ENCODE measurements around the gene JOSD1.
A peak's percentile ranks its signal among the peaks of the same experiment; 100 is the strongest.

Gene JOSD1

DNA sequence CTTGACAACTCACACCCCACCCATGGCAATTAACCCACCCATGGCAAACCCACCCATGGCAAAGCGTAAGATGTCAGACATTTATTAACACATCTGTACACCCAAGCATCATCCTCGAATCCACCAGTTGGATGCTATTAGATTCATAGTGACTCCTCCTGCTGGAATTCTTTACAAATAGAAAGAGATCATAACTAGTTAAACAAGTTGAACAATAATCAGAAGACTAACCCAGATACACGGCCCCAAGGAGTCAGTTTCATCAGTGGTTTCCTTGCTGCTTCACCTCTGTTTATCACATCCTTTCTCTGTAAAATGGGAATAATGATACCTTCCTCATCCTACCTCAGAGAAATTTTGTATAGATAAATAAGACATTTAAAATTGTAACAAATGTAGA is 10.1 kb upstream of the JOSD1 start:
- DNase-seq, result no peak

DNA sequence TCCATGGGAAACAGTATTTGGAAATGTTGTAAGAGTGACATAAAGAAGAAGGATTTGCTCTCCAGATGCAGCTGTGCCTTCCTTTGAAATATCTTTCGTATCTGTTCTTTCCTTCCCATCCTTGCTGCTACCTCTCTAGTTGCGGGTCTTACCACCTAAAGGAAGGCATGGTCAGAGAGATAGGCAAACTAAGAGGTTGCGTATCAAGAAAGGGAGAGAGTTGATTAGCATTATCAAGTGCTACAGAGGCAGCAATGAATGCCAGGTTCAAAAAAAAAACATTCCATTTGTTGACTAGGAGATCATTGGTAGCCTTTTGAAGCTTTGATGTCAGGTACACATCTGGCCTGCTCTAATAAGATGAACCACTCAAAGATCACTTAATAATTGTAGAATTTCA is 9.6 kb upstream of the JOSD1 start:
- no peak for DNase-seq

GRCh38 chr22:38709306-38709705 is 8.6 kb upstream of the JOSD1 start:
- no peak for DNase-seq

DNA sequence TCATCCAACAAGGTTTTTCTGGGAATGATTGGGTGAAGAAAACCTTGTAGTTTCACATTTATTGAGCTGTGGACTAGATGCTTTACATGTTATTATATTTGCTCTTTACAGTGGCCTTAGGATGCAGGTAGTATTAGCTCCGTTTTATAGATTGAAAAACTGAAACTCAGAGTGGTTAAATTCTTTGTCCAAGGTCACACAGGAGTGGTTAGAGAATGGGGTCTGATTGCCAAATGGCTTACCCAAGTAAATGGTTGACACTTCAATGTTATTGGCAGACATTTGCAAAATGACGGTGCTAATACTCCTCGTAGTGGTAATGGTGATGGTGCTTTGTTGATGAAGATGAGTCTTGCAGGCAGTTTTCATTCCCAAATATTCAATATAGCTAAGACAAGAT is 7.2 kb upstream of the JOSD1 start:
- no peak for DNase-seq

GRCh38 chr22:38707346-38707745 is 6.6 kb upstream of the JOSD1 start:
- no peak for DNase-seq

DNA sequence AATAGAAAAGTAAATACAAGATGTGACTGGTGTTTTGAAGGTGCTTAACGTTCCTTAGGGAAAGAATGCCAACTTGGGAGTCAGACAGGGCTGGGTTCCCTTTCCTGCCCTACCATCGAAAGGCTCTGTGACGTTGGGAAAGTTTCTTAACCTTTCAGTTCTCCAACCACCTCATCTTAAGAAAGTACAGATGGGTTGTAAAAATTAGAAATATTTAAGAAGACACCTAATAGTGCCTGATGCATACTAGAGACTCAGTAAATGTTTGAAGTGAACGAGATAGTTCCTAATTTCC is 6.1 kb upstream of the JOSD1 start:
- DNase-seq, result no peak

DNA sequence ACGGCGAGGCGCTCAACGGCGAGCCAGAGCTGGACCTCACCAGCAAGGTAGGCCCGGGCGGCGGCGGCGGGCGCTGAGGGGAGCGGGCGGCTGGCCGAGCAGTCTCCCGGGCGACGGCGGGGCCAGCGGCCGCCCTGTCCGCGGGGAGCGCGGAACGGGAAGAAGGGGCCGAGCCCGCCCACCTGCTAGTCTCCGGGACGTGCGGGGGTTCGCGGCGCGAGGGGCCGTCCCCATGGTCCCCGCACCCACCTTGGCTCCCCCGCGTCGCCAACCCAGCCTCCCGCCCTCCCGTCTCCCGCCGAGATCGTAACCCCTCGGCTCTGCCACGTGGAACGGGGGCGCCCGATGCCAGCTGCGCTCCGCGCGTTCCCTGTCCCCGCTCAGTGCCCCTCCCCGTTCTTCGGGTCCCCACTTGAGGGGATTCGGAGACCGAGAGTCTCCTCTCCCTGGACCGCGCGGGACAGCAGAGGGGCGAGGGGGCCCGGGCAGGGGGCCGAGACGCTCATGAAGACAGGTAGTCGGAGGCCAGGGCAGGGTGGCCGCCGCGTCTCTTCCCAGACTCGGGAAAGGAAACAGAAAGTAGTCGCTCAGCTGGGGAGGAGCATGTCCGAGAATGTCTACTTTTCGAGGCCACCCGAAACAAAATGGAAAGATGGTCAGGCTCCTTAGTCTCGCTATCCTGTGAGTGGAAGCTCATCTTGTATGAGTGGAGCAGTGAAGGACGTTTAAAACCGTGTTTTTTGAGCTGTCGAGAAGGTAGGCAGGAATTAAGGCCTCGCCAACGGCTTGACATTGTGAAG is 5.6 kb upstream of the JOSD1 start:
- no peak for DNase-seq

DNA sequence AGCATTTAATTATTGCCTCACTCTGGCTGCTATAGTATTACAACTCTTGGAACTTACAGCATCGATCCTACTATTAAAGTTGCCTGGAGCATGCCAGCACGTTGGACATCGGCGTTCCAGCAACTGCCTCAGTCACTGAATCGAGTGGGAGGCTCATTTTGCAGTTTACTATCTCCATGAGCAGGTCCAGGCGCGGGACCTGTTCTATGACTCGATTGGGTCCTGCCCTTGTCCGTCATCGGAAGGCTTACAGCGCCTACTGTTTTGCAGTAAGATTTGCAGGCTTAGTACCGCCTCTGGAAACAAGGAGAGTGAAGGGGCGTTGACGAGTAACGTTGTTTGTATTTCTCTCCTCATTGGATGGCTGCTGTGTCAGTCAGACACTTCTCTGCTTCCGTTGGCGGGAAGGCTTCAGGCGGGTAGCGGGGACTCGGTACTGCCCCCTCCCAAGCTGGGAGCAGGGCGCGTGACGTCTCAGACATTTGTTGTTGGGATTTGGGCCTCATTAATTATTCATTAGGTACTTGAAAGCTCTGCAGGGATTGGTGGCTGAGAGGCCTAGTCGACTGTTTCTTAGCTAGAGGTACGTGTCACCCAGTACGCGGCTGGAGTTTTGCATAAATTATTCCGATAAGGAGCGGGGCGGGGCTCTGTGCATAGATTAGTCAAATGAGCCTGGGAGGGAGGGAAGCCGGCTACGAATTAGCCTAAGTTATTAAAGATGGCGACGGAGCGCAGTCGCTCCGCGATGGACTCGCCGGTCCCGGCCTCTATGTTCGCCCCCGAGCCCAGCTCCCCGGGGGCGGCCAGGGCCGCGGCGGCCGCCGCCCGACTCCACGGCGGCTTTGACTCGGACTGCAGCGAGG is 4.7 kb upstream of the JOSD1 start, which contains the start of gene GTPBP1:
TSS of gene GTPBP1 (plus strand) at position 710 of the 866 bp plus-strand sequence. CDS start at position 722, 12 bp downstream.
- DNase-seq, result peak; percentile 100

- DNase-seq, result peak; percentile 11
Measured at GRCh38 chr22:38704654-38705234, 4.0 kb upstream of the JOSD1 start.

DNA sequence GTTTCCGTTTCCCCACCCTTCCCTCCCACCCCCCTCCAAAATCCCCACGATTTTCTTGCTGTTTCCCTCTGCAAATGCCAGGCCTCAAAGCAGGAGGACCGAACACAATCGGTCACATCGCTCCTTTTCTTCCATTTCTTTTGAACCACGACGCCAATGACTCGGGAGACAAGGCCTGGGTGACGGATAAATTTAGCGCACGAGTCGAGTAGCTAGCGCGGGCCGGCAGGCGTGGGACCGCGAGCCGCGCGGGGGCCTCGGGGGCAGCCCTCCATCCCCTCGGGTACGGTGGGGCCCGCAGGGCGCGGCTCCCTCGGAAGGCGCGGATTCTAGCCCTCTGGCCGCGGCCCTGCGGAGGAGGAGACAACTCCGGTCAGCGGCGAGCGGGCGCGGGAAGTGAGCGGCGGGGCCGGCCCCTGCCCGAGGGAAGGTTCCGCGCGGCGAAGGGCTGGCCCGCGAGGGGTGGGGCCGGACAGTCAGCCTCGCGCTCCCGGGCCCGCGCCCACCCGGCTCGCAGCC is 414 bp downstream of the JOSD1 start:
- no peak for DNase-seq

DNA sequence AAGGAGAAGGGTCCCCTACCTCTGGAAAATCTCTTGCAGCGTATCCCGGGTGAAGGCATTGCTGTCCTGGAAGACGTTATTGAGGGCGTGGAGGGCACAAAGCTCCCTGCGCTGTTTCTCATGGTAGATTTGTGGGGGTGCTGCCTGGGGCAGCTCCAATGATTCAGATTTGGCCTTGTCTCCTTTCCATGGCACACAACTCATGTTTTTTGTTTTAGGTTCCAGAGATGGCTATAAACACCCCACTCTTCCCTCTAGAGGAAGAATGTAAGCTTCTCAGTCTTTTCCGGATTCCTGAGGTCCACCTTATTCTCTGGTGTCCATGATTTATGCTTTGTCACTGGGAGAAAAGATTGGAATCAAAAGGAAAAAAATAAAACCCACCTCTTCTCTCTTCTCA is 959 bp downstream of the JOSD1 start:
- no peak for DNase-seq

GRCh38 chr22:38699143-38699542 is 1.6 kb downstream of the JOSD1 start:
- no peak for DNase-seq

DNA sequence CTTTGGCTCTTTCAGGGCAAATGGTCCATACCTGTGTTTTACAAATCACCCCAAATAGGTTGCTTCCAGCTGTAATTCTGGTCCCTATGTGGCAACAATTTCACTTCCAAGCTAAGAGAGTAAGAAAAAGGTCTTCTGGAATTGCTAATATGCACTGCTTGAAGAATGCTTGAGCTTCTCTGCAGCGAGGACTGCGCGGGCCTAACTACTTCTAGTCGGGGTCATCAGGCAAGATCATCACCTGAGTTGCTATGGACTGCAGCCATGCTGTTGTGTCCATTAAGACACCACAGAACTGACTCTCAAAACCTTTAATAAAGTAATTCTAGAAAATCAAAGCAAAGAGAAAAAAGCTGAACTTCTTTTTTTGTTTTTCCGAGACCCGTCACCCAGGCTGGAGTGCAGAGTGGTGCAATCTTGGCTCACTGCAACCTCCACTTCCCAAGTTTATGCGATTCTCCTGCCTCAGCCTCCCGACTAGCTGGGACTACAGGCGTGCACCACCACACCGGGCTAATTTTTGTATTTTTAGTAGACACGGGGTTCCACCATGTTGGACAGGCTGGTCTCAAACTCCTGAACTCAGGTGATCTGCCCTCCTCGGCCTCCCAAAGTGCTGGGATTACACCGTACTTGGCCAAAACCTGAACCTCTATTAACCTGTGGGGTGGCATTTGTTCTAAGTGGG is 2.2 kb downstream of the JOSD1 start:
- DNase-seq, result no peak

GRCh38 chr22:38697425-38698089 is 3.2 kb downstream of the JOSD1 start:
- no peak for DNase-seq

DNA sequence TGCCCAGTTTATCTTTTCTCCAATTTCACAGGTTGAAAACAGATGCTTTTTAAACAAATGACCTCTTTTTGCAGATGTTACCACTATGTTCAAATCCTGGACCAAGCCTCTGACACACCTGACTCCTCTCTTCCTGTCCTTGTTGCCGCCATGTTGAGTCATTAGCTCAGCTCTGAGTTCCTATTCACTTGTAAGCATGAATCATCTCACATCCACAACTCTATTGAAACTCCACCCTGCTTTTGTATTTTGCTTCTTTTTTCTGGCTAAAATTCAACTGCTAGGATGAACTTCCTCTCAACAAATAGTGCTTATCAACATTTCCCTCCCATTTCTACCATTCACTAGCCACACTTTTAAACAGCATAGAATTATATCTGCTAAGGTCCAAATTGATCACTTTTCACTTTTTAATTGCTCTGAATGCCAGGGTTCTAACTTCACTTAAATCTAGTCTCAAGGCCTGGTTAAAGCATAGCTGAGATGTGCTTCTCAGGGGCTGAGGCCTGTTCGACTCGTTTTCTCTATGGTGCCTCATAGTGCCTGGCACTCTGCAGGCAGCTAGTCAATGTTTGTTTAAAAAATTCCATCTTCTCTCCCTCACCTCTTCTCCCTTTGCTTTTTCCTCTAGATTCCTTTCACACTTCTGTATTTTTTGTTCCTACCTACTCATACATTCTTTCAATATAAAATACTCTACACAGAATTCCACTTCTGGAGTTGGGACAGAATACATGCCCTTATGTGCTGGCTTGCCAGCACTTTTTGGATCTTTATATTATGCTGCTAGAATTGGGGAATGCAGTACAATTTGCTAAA is 3.9 kb downstream of the JOSD1 start:
- DNase-seq, result no peak

- DNase-seq, result no peak
Measured at GRCh38 chr22:38694940-38695339, 5.8 kb downstream of the JOSD1 start.

DNA sequence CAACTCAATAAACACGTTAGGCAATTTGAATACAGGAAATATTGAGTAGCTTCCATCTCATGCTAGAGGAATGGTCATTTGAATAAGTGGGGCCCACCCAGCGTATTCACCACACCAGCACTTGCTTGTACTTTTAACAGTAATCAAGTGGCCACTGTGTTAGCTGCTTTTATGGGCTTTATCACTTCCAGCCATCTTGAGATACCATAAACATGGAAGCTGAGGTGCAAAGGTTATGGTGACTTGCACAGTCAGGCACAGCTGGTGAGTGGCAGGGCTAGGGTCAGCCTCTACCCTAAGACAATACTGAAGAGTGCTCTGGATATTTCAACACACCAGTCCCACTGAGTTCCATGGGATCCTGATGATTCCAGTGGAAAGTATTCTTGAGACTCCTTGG is 6.7 kb downstream of the JOSD1 start:
- DNase-seq, result no peak

DNA sequence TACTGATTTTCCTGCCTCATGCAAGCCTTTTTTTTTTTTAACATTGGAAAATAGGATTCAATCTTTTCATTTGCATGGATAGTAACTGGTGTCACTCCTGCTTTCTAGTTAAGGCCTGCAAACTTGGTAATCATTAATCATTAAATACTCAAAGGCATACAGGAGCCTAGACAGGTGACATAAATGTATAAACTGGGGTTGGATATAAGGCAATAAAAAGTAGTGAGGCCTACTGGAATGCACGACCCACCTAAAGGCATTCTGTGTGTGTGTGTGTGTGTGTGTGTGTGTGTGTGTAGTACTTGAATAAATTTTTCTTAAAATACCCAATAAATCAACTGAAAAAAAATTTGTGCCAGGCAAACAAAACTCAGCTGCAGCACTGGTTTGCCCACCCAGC is 11.1 kb downstream of the JOSD1 start:
- no peak for DNase-seq

DNA sequence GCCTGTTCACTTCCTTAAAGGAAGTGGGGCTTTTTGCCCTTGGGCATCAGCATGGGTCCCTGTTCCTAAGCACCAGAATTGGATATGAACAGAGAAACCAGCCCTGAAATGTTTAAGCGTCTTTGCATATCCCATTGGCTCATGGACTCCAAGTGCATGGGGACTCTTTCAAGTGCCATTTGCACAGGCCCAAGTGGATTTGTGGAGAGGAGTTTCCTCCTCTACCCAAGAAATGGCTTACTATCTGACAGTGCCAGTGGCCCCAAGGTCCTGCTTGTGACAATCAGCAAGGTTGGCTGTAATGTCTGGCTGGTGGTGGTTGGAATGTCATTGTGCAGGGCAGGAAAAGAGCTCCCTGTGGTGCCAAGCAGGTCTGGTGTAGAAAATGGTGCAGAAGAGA is 15.0 kb downstream of the JOSD1 start:
- DNase-seq, result no peak

DNA sequence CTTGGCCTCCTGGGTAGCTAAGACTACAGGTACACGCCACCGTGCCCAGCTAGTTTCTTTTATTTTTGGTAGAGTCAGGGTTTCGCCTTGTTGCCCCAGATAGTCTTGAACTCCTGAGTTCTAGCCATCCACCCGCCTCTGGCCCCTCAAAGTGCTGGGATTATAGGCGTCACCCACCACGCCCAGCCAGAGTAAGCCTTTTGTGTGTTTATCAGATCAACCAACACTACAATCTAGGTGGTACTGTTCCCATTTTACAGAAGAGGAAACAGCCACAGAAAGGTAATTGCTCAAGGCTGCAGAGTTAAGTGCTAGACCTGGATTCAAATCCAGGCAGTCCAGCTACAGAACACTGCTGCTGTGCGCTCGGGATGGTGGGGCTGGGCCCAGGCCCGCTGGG is 15.8 kb downstream of the JOSD1 start:
- DNase-seq, result no peak

GRCh38 chr22:38681582-38682335 is 19.0 kb downstream of the JOSD1 start, which contains the start of gene TOMM22:
Gene TOMM22 (plus strand): TSS chr22:38681957. CDS start chr22:38681979, 22 bp downstream.
- peak; percentile 70 for DNase-seq

Data from SHP77 treated with DMSO at 0.1 percent for 48 hours (cell line).